Mesendoderm (in vitro differentiated cells): ENCODE measurements around the gene OPN5.
"Not testable (repeated sequence)": the region's sequence is repeated elsewhere in the genome, so short reads cannot be mapped to it uniquely, and the experiment has no call there.

Source experiments
- DNase-seq: peaks from one replicate; pipeline ENCODE4 v3.0.0; 2013
- H2AK5ac ChIP-seq: 2 replicates; pipeline ENCODE4 v1.6.1; 2013; ENCODE audit warnings: low read length, inconsistent platforms
- H2BK120ac ChIP-seq: 2 replicates; pipeline ENCODE4 v1.6.1; 2013; ENCODE audit warnings: low read depth, mild to moderate bottlenecking, low read length, moderate library complexity, mixed read lengths
- H2BK15ac ChIP-seq: replicated peaks from 2 replicates; pipeline ENCODE4 v1.6.1; 2013; ENCODE audit warnings: low read depth, mild to moderate bottlenecking, moderate library complexity
- H2BK5ac ChIP-seq: 2 replicates; pipeline ENCODE4 v1.6.1; 2013; ENCODE audit warnings: low read length, inconsistent platforms
- H3K18ac ChIP-seq: 2 replicates; pipeline ENCODE4 v1.6.1; 2013; ENCODE audit warnings: mild to moderate bottlenecking, low read length, mixed read lengths
- H3K23ac ChIP-seq: one replicate; pipeline ENCODE4 v1.6.1; 2013; ENCODE audit warnings: low read length
- H3K27ac ChIP-seq: 2 replicates; pipeline ENCODE4 v1.5.1; 2013; ENCODE audit warnings: low read depth, mild to moderate bottlenecking, inconsistent platforms, low read length, moderate library complexity
- H3K27me3 ChIP-seq: 2 replicates; pipeline ENCODE4 v1.6.1; 2013; ENCODE audit warnings: low read length, control low read depth, mild to moderate bottlenecking, inconsistent platforms; ENCODE audit not compliant: insufficient read depth, poor library complexity
- H3K36me3 ChIP-seq: 2 replicates; pipeline ENCODE4 v1.6.1; 2013; ENCODE audit warnings: low read length, inconsistent platforms; ENCODE audit not compliant: control insufficient read depth, insufficient read depth
- H3K4ac ChIP-seq: one replicate; pipeline ENCODE4 v1.6.1; 2013; ENCODE audit warnings: low read depth, mild to moderate bottlenecking, low read length, moderate library complexity
- H3K4me1 ChIP-seq: 2 replicates; pipeline ENCODE4 v1.6.1; 2013; ENCODE audit warnings: low read depth, low read length, inconsistent platforms; ENCODE audit not compliant: control insufficient read depth
- H3K4me2 ChIP-seq: 2 replicates; pipeline ENCODE4 v1.6.1; 2013; ENCODE audit warnings: low read length
- H3K4me3 ChIP-seq: 2 replicates; pipeline ENCODE4 v1.5.1; 2013; ENCODE audit warnings: mild to moderate bottlenecking, low read length
- H3K56ac ChIP-seq: one replicate; pipeline ENCODE4 v1.6.1; 2013; ENCODE audit warnings: low read length
- H3K79me1 ChIP-seq: 2 replicates; pipeline ENCODE4 v1.6.1; 2013; ENCODE audit warnings: low read length, inconsistent platforms
- H3K79me2 ChIP-seq: 2 replicates; pipeline ENCODE4 v1.6.1; 2013; ENCODE audit warnings: mild to moderate bottlenecking, low read length; ENCODE audit not compliant: control insufficient read depth, insufficient read depth
- H3K9ac ChIP-seq: 2 replicates; pipeline ENCODE4 v1.6.1; 2013; ENCODE audit warnings: low read length, inconsistent platforms
- H4K5ac ChIP-seq: one replicate; pipeline ENCODE4 v1.6.1; 2013; ENCODE audit warnings: low read length
- H4K8ac ChIP-seq: one replicate; pipeline ENCODE4 v1.6.1; 2013; ENCODE audit warnings: low read depth, mild to moderate bottlenecking, control low read depth, low read length, moderate library complexity
- WGBS: extraction: QIAGEN DNeasy Blood & Tissue Kit; methylation state at CpG from one replicate; pipeline ENCODE4 v1.1.7; 2013; ENCODE audit warnings: low lambda C conversion rate, missing lambda C conversion rate; ENCODE audit not compliant: insufficient coverage; ENCODE audit errors: extremely low coverage; 5-methylcytosine and 5-hydroxymethylcytosine counted together

The OPN5 gene

GRCh38 chr6:47740714-47741113 is 41.1 kb upstream of the OPN5 start:
- Histone ChIP-seq H3K4me1 (no peaks in the 10 kb centered on the region), H3K4me2 (no peak overlapping the region), H3K18ac (no peak overlapping the region), H2BK120ac (no peak overlapping the region), H2BK5ac (no peak overlapping the region), H3K27ac (no peak overlapping the region), H3K79me2 (no peaks in the 10 kb centered on the region), H2AK5ac (no peak overlapping the region), H3K23ac (no peak overlapping the region), H3K56ac (no peak overlapping the region), H3K4me3 (no peak overlapping the region), H3K36me3 (no peaks in the 10 kb centered on the region), H4K5ac (no peak overlapping the region), H3K9ac (no peak overlapping the region), H2BK15ac (no peak overlapping the region), H4K8ac (no peak overlapping the region), H3K79me1 (no peaks in the 10 kb centered on the region), H3K27me3 (no peaks in the 10 kb centered on the region), H3K4ac (no peak overlapping the region)
- no CpG with 5 or more reads among the region's 1 CpG for WGBS
- no peak for DNase-seq

DNA sequence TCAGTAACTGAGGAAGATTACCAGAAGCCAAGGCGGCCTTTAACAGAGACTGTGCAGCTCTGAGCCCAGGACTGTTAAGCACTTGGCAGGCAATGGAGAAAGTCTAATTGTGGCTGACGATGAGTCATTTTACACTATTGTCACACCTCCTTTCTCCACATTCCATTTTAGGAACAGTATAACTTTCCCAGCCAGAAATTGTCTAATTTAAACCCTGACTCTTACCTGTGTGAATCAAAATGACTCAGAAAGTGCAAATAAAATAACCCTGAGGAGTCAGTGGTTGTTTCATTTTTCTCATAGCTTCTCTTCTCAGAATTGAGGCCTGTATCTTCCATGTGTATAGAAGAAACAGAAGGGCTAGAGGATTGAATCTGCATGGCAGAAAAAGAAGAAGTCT is 40.0 kb upstream of the OPN5 start:
- no peak overlapping the region for H3K4me2 ChIP-seq
- H3K18ac ChIP-seq, result no peak overlapping the region
- H3K27me3 ChIP-seq, result no peaks in the 10 kb centered on the region
- H2AK5ac ChIP-seq, result no peak overlapping the region
- H2BK5ac ChIP-seq, result no peak overlapping the region
- no peaks in the 10 kb centered on the region for H3K4me1 ChIP-seq
- no peak overlapping the region for H3K9ac ChIP-seq
- no peak overlapping the region for H2BK120ac ChIP-seq
- no peak overlapping the region for H3K4ac ChIP-seq
- no peak overlapping the region for H3K27ac ChIP-seq
- H4K5ac ChIP-seq, result no peak overlapping the region
- H2BK15ac ChIP-seq, result no peak overlapping the region
- no peaks in the 10 kb centered on the region for H3K36me3 ChIP-seq
- no peak for DNase-seq
- no peak overlapping the region for H3K56ac ChIP-seq
- H3K79me1 ChIP-seq, result no peaks in the 10 kb centered on the region
- no peak overlapping the region for H4K8ac ChIP-seq
- no peak overlapping the region for H3K23ac ChIP-seq
- H3K4me3 ChIP-seq, result no peak overlapping the region
- H3K79me2 ChIP-seq, result no peaks in the 10 kb centered on the region
- WGBS, result no CpG with 5 or more reads among the region's 2 CpGs

DNA sequence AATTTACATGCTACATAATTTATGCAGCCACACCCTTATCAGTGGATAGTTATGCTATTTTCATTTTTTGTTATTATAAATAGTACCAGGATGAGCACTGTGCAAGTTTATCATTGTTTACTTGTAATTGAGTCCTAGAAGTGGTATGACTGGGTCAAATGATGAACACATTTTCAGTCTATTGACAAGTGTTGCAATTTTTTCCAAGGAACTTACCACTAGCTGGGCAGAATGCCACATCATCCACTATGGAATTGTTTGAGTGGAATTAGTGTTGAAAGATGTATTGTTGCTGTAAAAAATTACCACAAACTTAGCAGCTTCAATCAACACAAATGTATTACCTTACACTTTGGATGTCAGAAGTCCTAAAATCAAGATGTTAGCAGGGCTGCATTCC is 38.1 kb upstream of the OPN5 start:
- Histone ChIP-seq H3K27ac (no peak overlapping the region), H3K4me3 (no peak overlapping the region), H3K4ac (no peak overlapping the region), H4K5ac (no peak overlapping the region), H3K23ac (no peak overlapping the region), H3K27me3 (no peaks in the 10 kb centered on the region), H3K4me1 (no peaks in the 10 kb centered on the region), H3K79me1 (no peaks in the 10 kb centered on the region), H2BK5ac (no peak overlapping the region), H3K56ac (no peak overlapping the region), H3K36me3 (no peaks in the 10 kb centered on the region), H2BK15ac (no peak overlapping the region), H3K4me2 (no peak overlapping the region), H4K8ac (no peak overlapping the region), H3K9ac (no peak overlapping the region), H2BK120ac (no peak overlapping the region), H2AK5ac (no peak overlapping the region), H3K79me2 (no peaks in the 10 kb centered on the region), H3K18ac (no peak overlapping the region)
- no peak for DNase-seq

GRCh38 chr6:47745269-47745668 is 36.6 kb upstream of the OPN5 start:
- no CpG with 5 or more reads among the region's 3 CpGs for WGBS

DNA sequence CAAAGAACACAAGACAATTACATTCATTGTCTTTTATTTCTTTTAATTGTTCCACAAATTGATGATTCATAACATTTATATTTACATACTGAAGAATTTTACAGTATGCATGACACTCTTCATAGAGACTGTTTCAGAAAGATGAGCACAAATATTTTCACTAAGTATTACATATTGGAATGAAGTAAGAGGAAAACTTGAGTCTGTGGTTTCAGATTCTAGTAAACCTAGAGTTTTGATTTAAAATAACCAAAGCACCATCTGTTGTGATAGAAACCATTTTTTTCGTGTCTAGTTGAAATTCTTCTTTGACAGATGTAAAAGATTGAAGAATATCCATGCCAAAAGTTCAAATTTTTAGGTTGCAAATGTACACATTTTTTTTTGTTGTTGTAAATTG is 32.1 kb upstream of the OPN5 start:
- WGBS, result no CpG with 5 or more reads among the region's 1 CpG
- H4K5ac ChIP-seq, result no peak overlapping the region
- no peak overlapping the region for H3K4me2 ChIP-seq
- no peaks in the 10 kb centered on the region for H3K4me1 ChIP-seq
- H2AK5ac ChIP-seq, result no peak overlapping the region
- no peak for DNase-seq
- no peaks in the 10 kb centered on the region for H3K27me3 ChIP-seq
- H3K79me2 ChIP-seq, result no peaks in the 10 kb centered on the region
- H3K27ac ChIP-seq, result no peak overlapping the region
- no peak overlapping the region for H3K56ac ChIP-seq
- H3K79me1 ChIP-seq, result no peaks in the 10 kb centered on the region
- no peak overlapping the region for H3K4me3 ChIP-seq
- no peak overlapping the region for H3K23ac ChIP-seq
- H4K8ac ChIP-seq, result no peak overlapping the region
- H3K9ac ChIP-seq, result no peak overlapping the region
- no peaks in the 10 kb centered on the region for H3K36me3 ChIP-seq
- H3K18ac ChIP-seq, result no peak overlapping the region
- H3K4ac ChIP-seq, result no peak overlapping the region
- H2BK15ac ChIP-seq, result no peak overlapping the region
- H2BK120ac ChIP-seq, result no peak overlapping the region
- no peak overlapping the region for H2BK5ac ChIP-seq

More at GRCh38 chr6:47745269-47745668, 36.6 kb upstream of the OPN5 start:
- not testable (repeated sequence) for H2BK120ac ChIP-seq, H3K4me2 ChIP-seq, H2BK15ac ChIP-seq, H2BK5ac ChIP-seq, H3K79me1 ChIP-seq, H4K5ac ChIP-seq, H3K27me3 ChIP-seq, H3K18ac ChIP-seq, H3K4ac ChIP-seq, H3K79me2 ChIP-seq, H4K8ac ChIP-seq, H3K4me3 ChIP-seq, H3K56ac ChIP-seq, H3K36me3 ChIP-seq, H2AK5ac ChIP-seq, DNase-seq, H3K27ac ChIP-seq, H3K23ac ChIP-seq, H3K9ac ChIP-seq, H3K4me1 ChIP-seq

DNA sequence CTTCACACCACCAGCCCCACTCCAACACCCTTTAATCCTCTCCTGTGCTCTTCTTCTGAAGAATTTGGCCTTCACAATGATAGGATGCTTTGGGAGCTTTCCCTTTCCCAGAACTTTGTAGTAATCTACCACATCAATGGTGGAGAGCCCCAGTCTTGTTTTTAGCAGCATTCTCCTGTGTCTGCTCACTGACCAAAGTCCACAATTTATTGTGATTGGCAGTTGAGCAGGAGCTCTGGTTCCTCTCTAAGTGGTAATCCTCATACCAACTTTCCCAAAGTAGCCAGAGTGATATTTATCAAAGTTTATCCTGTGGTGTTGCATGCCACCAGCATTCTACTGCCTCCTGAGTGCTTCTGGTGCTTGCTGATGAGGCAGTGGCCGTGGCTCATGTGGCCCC is 29.0 kb upstream of the OPN5 start:
- H4K5ac ChIP-seq, result no peak overlapping the region
- H3K27ac ChIP-seq, result no peak overlapping the region
- H3K23ac ChIP-seq, result no peak overlapping the region
- H3K36me3 ChIP-seq, result no peaks in the 10 kb centered on the region
- DNase-seq, result no peak
- no peak overlapping the region for H3K4ac ChIP-seq
- no peak overlapping the region for H2AK5ac ChIP-seq
- H3K79me1 ChIP-seq, result no peaks in the 10 kb centered on the region
- H3K56ac ChIP-seq, result no peak overlapping the region
- no peaks in the 10 kb centered on the region for H3K4me1 ChIP-seq
- H2BK120ac ChIP-seq, result no peak overlapping the region
- no peak overlapping the region for H4K8ac ChIP-seq
- H3K4me3 ChIP-seq, result no peak overlapping the region
- H3K18ac ChIP-seq, result no peak overlapping the region
- H2BK15ac ChIP-seq, result no peak overlapping the region
- no peaks in the 10 kb centered on the region for H3K79me2 ChIP-seq
- no peaks in the 10 kb centered on the region for H3K27me3 ChIP-seq
- H3K9ac ChIP-seq, result no peak overlapping the region
- no peak overlapping the region for H3K4me2 ChIP-seq
- WGBS, result no CpG with 5 or more reads among the region's 1 CpG
- H2BK5ac ChIP-seq, result no peak overlapping the region
